Measurements from ENCODE around the gene CAGE1. TPM values are rescaled to one million over a fixed set of nuclear protein-coding genes. Genes with fewer than 3 reads are reported as not detected.

The CAGE1 gene
- total and polyA plus RNA-seq, 10 of the 15 experiments (the other 5 are each of a cell fraction or from before 2014, with no cell fraction given) = 0.03 to 0.42 (median 0.08) TPM; not detected in 3

DNA sequence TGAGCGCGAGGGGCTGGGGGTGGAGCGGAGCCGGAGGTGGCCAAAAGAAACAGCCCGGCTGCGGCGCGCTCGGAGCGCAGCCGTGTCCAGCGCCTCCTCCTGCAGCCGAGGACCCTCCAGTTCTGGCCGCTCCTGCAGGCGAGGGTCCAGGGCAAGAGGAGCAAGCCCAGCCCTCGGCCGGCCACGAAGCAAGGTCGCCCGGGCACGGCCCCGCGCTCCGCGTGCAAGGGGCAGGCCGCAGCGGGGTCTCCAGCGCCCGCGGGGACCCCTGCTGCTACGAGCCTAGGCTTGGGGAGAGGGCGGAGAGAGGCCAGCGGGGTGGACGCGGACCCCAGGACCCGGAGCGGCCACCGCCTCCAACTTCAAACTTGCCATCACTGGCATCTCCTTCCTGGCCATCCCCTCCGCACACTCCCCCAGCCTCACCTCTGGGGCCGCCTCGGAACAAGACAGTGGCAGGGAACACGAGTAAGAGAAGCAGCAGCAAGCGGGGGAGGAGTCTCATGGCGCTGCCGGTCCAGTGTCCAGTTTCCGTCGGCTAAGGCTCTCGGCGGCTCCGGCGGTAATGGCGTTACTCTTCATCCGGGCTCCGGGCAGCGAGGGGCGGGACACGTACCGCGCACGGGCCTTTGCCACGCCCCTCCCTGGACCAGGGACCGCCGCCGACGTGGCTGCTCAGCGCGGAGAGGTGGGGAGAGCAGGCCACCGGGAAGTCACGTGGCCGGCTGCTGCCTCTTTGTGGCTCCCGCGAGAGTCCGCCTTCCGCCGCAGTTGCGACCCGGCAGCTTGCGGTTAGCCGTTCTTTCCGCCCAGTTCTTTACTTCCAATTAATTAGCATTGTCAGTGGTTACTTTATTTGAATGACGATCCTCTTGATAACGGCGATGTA lies 76.7 kb downstream of the CAGE1 start, which contains the start of gene SSR1 (continued):
- TF ChIP-seq EP300 (IDR thresholded peaks at IDR 0.05; ENCODE audit: borderline replicate concordance in 1 of 2, control insufficient read depth in 1 of 2, low read depth in 2 of 2, low read length in 2 of 2) (no peak), SIN3A (IDR thresholded peaks at IDR 0.05; ENCODE audit: low read depth, low read length) (no peak; the same call in 1 of the 2 replicates), TCF12 (IDR thresholded peaks at IDR 0.05; ENCODE audit: low read depth, low read length) (peak; percentile 41; the same call in 1 of the 2 replicates), CREB1 (IDR thresholded peaks at IDR 0.05; ENCODE audit: low read depth) (peak; percentile 60), BACH1 (IDR thresholded peaks at IDR 0.05; ENCODE audit: borderline replicate concordance) (peak; percentile 67; the same call in 1 of the 2 replicates), JUNB (IDR thresholded peaks at IDR 0.05) (no peak), POU2F2 (IDR thresholded peaks at IDR 0.05; ENCODE audit: borderline replicate concordance, low read depth, low read length) (0 out of 3 replicates have a peak, but pooled peaks have one; percentile 8), NBN (IDR thresholded peaks at IDR 0.05) (no peak), RB1 (IDR thresholded peaks at IDR 0.05; ENCODE audit: borderline replicate concordance) (no peak; the same call in 1 of the 2 replicates), BHLHE40 (IDR thresholded peaks at IDR 0.05; ENCODE audit: borderline replicate concordance in 1 of 2, low read depth in 2 of 2, low read length in 1 of 2) (peak; percentile 88 to 96), ATF7 (IDR thresholded peaks at IDR 0.05; ENCODE audit: low read depth) (peak; percentile 54), MEF2A (IDR thresholded peaks at IDR 0.05; ENCODE audit: insufficient read depth, low read depth, low read length) (no peak), KAT2A (conservative IDR thresholded peaks at IDR 0.05; ENCODE audit: control insufficient read depth, low read depth, low read length) (no peak), ZSCAN29 (IDR thresholded peaks at IDR 0.05) (no peak), STAT3 (IDR thresholded peaks at IDR 0.05; ENCODE audit: low read depth, low read length) (peak; percentile 59; the same call in 1 of the 2 replicates), MEF2B (IDR thresholded peaks at IDR 0.05; ENCODE audit: partially characterized antibody, poor library complexity, severe bottlenecking) (peak; percentile 39), MYC (IDR thresholded peaks at IDR 0.05; ENCODE audit: insufficient read depth, insufficient read length, insufficient replicate concordance, low read length, severe bottlenecking) (peak; percentile 67), ZNF207 (IDR thresholded peaks at IDR 0.05; ENCODE audit: borderline replicate concordance) (no peak), RCOR1 (conservative IDR thresholded peaks at IDR 0.05; ENCODE audit: low read depth, low read length) (peak; percentile 96; the same call in 1 of the 2 replicates), SPI1 (IDR thresholded peaks at IDR 0.05; ENCODE audit: borderline replicate concordance, insufficient read depth, low read depth, low read length) (peak; percentile 6; the same call in 1 of the 2 replicates)
- TF ChIP-seq, protein P1, sequence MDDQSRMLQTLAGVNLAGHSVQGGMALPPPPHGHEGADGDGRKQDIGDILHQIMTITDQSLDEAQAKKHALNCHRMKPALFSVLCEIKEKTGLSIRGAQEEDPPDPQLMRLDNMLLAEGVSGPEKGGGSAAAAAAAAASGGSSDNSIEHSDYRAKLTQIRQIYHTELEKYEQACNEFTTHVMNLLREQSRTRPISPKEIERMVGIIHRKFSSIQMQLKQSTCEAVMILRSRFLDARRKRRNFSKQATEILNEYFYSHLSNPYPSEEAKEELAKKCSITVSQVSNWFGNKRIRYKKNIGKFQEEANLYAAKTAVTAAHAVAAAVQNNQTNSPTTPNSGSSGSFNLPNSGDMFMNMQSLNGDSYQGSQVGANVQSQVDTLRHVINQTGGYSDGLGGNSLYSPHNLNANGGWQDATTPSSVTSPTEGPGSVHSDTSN (IDR thresholded peaks at IDR 0.05; ENCODE audit: insufficient replicate concordance, low read depth, low read length) = no peak
- TF ChIP-seq, protein P2, sequence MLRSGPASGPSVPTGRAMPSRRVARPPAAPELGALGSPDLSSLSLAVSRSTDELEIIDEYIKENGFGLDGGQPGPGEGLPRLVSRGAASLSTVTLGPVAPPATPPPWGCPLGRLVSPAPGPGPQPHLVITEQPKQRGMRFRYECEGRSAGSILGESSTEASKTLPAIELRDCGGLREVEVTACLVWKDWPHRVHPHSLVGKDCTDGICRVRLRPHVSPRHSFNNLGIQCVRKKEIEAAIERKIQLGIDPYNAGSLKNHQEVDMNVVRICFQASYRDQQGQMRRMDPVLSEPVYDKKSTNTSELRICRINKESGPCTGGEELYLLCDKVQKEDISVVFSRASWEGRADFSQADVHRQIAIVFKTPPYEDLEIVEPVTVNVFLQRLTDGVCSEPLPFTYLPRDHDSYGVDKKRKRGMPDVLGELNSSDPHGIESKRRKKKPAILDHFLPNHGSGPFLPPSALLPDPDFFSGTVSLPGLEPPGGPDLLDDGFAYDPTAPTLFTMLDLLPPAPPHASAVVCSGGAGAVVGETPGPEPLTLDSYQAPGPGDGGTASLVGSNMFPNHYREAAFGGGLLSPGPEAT (IDR thresholded peaks at IDR 0.05; ENCODE audit: low read depth) = peak; percentile 53
- TF ChIP-seq, protein P3, sequence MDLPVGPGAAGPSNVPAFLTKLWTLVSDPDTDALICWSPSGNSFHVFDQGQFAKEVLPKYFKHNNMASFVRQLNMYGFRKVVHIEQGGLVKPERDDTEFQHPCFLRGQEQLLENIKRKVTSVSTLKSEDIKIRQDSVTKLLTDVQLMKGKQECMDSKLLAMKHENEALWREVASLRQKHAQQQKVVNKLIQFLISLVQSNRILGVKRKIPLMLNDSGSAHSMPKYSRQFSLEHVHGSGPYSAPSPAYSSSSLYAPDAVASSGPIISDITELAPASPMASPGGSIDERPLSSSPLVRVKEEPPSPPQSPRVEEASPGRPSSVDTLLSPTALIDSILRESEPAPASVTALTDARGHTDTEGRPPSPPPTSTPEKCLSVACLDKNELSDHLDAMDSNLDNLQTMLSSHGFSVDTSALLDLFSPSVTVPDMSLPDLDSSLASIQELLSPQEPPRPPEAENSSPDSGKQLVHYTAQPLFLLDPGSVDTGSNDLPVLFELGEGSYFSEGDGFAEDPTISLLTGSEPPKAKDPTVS (IDR thresholded peaks at IDR 0.05; ENCODE audit: low read depth, low read length) = no peak

All from GM12878 (cell line).